Stimulated activated CD4-positive, alpha-beta T cell treated with anti-CD3 and anti-CD28 coated beads, TNF-alpha, amount 100 ng/mL, for 1 hour (primary cell): ENCODE measurements around the gene BSND.

Source experiments
- DNase-seq, 3 donors: peaks; one replicate each; pipeline ENCODE4 v3.0.0-alpha.2; 2020; ENCODE audit warnings: low read depth in 3 of 3, low spot score in 1 of 3

Gene BSND

GRCh38 chr1:55045430-55045829, 46.7 kb downstream of the BSND start:
- no peak for DNase-seq

GRCh38 chr1:55046871-55047270, 48.1 kb downstream of the BSND start:
- DNase-seq = no peak

- DNase-seq = no peak
Observed at GRCh38 chr1:55047611-55048010, 48.9 kb downstream of the BSND start.

- DNase-seq = no peak
Observed at GRCh38 chr1:55048453-55049270, 49.9 kb downstream of the BSND start.

- no peak for DNase-seq
Observed at GRCh38 chr1:55049271-55049913, 50.7 kb downstream of the BSND start.

GRCh38 chr1:55049914-55050278, 51.2 kb downstream of the BSND start:
- no peak for DNase-seq

- no peak for DNase-seq
Observed at GRCh38 chr1:55050283-55050682, 51.5 kb downstream of the BSND start.

GRCh38 chr1:55051169-55051568, 52.4 kb downstream of the BSND start:
- DNase-seq = no peak

- DNase-seq = no peak
Observed at GRCh38 chr1:55051621-55052020, 52.9 kb downstream of the BSND start.

GRCh38 chr1:55052221-55053142, 53.7 kb downstream of the BSND start:
- no peak for DNase-seq

- no peak for DNase-seq
Observed at GRCh38 chr1:55053265-55053954, 54.7 kb downstream of the BSND start.

GRCh38 chr1:55054396-55054795, 55.7 kb downstream of the BSND start:
- DNase-seq = no peak

- DNase-seq = no peak
Observed at GRCh38 chr1:55055084-55055882, 56.5 kb downstream of the BSND start.

GRCh38 chr1:55055951-55056631, 57.4 kb downstream of the BSND start:
- no peak for DNase-seq

GRCh38 chr1:55056632-55056992, 57.9 kb downstream of the BSND start:
- DNase-seq = no peak

- no peak for DNase-seq
Observed at GRCh38 chr1:55057270-55057955, 58.7 kb downstream of the BSND start.

GRCh38 chr1:55057956-55058298, 59.2 kb downstream of the BSND start:
- DNase-seq = no peak

GRCh38 chr1:55059302-55060132, 60.8 kb downstream of the BSND start:
- no peak for DNase-seq
